ENCODE results near the gene CTAGE15.
"Not testable (repeated sequence)": the region's sequence is repeated elsewhere in the genome, so short reads cannot be mapped to it uniquely, and the experiment has no call there.

- TF ChIP-seq CTCF (conservative IDR thresholded peaks at IDR 0.05; ENCODE audit: low read length); EZH2phosphoT487 (IDR thresholded peaks at IDR 0.05; ENCODE audit: borderline replicate concordance, low read depth, low read length): not testable (repeated sequence)
Measured at GRCh38 chr7:143588183-143588582, 16.6 kb downstream of the CTAGE15 start.
